ENCODE results near the gene CACNA1I. TPM values are rescaled to one million over a fixed set of nuclear protein-coding genes. Genes with fewer than 3 reads are reported as not detected.

Gene CACNA1I
- total and polyA plus RNA-seq, 2 of the 8 experiments (the other 6 are each of a cell fraction or from before 2014, with no cell fraction given): 0.77 to 1.2 TPM

DNA sequence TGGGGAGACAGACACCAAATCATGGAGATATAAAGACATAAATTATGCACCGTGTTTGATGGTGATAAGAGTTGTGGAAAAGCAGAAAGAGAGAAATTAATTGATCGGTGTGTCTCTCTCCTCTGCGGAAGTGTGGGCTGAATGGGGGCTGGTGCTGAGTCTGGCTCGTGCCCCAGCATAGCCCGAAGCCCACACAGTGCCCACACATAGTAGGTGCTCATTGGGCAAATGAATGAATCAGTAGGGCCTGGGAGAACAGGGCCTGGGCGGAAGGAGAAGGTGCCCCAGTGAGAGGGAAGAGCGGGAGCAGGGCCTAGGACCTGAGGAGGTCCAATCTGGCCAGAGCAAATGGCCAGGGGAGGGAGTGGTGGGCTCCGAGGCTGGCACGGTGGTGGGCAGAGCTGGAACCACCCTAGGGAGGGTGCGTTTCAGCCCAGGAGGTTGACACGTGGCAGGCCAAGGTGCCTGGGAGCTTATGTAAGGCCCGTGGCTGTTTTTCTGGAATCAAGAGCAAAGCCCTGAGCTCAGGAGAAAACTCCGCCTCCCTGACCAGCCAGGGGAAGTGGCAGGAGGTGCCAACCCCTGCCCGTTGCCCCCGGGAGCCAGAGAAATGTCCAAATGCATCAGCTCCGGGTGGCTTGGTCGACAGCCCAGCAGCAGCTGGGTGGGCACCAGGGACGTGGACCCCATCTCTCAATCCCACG is 2.1 kb upstream of the CACNA1I start (continued):
- TF ChIP-seq, protein P1, sequence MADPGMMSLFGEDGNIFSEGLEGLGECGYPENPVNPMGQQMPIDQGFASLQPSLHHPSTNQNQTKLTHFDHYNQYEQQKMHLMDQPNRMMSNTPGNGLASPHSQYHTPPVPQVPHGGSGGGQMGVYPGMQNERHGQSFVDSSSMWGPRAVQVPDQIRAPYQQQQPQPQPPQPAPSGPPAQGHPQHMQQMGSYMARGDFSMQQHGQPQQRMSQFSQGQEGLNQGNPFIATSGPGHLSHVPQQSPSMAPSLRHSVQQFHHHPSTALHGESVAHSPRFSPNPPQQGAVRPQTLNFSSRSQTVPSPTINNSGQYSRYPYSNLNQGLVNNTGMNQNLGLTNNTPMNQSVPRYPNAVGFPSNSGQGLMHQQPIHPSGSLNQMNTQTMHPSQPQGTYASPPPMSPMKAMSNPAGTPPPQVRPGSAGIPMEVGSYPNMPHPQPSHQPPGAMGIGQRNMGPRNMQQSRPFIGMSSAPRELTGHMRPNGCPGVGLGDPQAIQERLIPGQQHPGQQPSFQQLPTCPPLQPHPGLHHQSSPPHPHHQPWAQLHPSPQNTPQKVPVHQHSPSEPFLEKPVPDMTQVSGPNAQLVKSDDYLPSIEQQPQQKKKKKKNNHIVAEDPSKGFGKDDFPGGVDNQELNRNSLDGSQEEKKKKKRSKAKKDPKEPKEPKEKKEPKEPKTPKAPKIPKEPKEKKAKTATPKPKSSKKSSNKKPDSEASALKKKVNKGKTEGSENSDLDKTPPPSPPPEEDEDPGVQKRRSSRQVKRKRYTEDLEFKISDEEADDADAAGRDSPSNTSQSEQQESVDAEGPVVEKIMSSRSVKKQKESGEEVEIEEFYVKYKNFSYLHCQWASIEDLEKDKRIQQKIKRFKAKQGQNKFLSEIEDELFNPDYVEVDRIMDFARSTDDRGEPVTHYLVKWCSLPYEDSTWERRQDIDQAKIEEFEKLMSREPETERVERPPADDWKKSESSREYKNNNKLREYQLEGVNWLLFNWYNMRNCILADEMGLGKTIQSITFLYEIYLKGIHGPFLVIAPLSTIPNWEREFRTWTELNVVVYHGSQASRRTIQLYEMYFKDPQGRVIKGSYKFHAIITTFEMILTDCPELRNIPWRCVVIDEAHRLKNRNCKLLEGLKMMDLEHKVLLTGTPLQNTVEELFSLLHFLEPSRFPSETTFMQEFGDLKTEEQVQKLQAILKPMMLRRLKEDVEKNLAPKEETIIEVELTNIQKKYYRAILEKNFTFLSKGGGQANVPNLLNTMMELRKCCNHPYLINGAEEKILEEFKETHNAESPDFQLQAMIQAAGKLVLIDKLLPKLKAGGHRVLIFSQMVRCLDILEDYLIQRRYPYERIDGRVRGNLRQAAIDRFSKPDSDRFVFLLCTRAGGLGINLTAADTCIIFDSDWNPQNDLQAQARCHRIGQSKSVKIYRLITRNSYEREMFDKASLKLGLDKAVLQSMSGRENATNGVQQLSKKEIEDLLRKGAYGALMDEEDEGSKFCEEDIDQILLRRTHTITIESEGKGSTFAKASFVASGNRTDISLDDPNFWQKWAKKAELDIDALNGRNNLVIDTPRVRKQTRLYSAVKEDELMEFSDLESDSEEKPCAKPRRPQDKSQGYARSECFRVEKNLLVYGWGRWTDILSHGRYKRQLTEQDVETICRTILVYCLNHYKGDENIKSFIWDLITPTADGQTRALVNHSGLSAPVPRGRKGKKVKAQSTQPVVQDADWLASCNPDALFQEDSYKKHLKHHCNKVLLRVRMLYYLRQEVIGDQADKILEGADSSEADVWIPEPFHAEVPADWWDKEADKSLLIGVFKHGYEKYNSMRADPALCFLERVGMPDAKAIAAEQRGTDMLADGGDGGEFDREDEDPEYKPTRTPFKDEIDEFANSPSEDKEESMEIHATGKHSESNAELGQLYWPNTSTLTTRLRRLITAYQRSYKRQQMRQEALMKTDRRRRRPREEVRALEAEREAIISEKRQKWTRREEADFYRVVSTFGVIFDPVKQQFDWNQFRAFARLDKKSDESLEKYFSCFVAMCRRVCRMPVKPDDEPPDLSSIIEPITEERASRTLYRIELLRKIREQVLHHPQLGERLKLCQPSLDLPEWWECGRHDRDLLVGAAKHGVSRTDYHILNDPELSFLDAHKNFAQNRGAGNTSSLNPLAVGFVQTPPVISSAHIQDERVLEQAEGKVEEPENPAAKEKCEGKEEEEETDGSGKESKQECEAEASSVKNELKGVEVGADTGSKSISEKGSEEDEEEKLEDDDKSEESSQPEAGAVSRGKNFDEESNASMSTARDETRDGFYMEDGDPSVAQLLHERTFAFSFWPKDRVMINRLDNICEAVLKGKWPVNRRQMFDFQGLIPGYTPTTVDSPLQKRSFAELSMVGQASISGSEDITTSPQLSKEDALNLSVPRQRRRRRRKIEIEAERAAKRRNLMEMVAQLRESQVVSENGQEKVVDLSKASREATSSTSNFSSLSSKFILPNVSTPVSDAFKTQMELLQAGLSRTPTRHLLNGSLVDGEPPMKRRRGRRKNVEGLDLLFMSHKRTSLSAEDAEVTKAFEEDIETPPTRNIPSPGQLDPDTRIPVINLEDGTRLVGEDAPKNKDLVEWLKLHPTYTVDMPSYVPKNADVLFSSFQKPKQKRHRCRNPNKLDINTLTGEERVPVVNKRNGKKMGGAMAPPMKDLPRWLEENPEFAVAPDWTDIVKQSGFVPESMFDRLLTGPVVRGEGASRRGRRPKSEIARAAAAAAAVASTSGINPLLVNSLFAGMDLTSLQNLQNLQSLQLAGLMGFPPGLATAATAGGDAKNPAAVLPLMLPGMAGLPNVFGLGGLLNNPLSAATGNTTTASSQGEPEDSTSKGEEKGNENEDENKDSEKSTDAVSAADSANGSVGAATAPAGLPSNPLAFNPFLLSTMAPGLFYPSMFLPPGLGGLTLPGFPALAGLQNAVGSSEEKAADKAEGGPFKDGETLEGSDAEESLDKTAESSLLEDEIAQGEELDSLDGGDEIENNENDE (IDR thresholded peaks at IDR 0.05; ENCODE audit: insufficient replicate concordance, low read length): no peak
- TF ChIP-seq, protein P2, sequence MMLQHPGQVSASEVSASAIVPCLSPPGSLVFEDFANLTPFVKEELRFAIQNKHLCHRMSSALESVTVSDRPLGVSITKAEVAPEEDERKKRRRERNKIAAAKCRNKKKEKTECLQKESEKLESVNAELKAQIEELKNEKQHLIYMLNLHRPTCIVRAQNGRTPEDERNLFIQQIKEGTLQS (IDR thresholded peaks at IDR 0.05; ENCODE audit: insufficient read depth, low read depth, low read length): no peak
- no peak for TF ChIP-seq SRF (IDR thresholded peaks at IDR 0.05; ENCODE audit: low read depth, low read length)
- TF ChIP-seq JUND (IDR thresholded peaks at IDR 0.05; ENCODE audit: low read length): no peak
- no peak for TF ChIP-seq SAP30 (IDR thresholded peaks at IDR 0.05; ENCODE audit: insufficient read depth, insufficient replicate concordance, low read length)
- no peak for TF ChIP-seq HDAC2 (IDR thresholded peaks at IDR 0.05; ENCODE audit: borderline replicate concordance in 1 of 2, low read depth in 2 of 2, low read length in 2 of 2)
- TF ChIP-seq RXRA (IDR thresholded peaks at IDR 0.05; ENCODE audit: insufficient read depth, low read depth, low read length): no peak
- no peak for TF ChIP-seq USF2 (IDR thresholded peaks at IDR 0.05; ENCODE audit: low read length)
